Astrocyte of the cerebellum (primary cell): ENCODE results near the gene CREM.
"Not testable (repeated sequence)": the region's sequence is repeated elsewhere in the genome, so short reads cannot be mapped to it uniquely, and the experiment has no call there.

Experiments
- DNase-seq: peaks from one replicate; pipeline ENCODE4 v3.0.0-alpha.2; 2011; ENCODE audit warnings: low read depth
- H3K4me3 ChIP-seq: 2 replicates; pipeline ENCODE4 v1.5.1; 2011; ENCODE audit warnings: mild to moderate bottlenecking, low read depth, low read length, moderate library complexity
- in situ Hi-C: cut with HindIII; loops from 2 replicates; pipeline ENCODE4 v1.10.0; 2017; ENCODE audit warnings: low sequenced_read_pairs
- TF ChIP-seq, protein P1 (sequence below): IDR thresholded peaks from 2 replicates; pipeline ENCODE4 v1.5.1; 2012; ENCODE audit warnings: low read length, low read depth, moderate library complexity, mild to moderate bottlenecking; ENCODE audit errors: missing control alignments

Gene CREM

GRCh38 chr10:35212856-35213255 lies 86.2 kb downstream of the CREM start:
- no peak for DNase-seq
- in situ Hi-C loops: no loop called here
- TF ChIP-seq, protein P1, sequence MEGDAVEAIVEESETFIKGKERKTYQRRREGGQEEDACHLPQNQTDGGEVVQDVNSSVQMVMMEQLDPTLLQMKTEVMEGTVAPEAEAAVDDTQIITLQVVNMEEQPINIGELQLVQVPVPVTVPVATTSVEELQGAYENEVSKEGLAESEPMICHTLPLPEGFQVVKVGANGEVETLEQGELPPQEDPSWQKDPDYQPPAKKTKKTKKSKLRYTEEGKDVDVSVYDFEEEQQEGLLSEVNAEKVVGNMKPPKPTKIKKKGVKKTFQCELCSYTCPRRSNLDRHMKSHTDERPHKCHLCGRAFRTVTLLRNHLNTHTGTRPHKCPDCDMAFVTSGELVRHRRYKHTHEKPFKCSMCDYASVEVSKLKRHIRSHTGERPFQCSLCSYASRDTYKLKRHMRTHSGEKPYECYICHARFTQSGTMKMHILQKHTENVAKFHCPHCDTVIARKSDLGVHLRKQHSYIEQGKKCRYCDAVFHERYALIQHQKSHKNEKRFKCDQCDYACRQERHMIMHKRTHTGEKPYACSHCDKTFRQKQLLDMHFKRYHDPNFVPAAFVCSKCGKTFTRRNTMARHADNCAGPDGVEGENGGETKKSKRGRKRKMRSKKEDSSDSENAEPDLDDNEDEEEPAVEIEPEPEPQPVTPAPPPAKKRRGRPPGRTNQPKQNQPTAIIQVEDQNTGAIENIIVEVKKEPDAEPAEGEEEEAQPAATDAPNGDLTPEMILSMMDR: no peak
- no peak overlapping the region for H3K4me3 ChIP-seq

GRCh38 chr10:35213699-35214098 lies 87.1 kb downstream of the CREM start:
- in situ Hi-C loops: no loop called here
- no peak overlapping the region for H3K4me3 ChIP-seq
- DNase-seq: no peak
- TF ChIP-seq, protein P1: no peak

DNA sequence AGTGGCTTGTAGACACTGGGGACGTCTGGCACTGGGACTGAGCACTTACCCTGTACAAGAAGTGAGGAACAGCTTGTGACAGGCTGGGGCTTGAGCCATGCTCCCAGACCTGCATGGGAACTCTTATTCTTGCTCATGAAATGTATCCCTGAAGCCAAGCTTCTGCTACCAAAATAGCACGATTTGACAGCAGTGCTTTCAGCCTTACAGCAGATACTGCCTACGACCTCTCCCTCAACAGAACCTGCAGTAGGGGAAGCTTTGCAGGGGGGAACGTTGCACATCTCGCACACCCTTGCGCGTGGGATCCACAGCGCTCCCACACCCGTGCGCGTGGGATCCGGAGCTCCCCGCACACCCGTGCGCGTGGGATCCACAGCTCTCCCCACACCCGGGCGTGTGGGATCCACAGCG lies 88.0 kb downstream of the CREM start:
- DNase-seq: no peak
- TF ChIP-seq, protein P1: no peak
- no peak overlapping the region for H3K4me3 ChIP-seq
- in situ Hi-C loops: no loop called here

GRCh38 chr10:35215107-35215506 lies 88.5 kb downstream of the CREM start:
- no peak for DNase-seq
- no peak overlapping the region for H3K4me3 ChIP-seq
- in situ Hi-C loops: no loop called here
- TF ChIP-seq, protein P1: no peak

GRCh38 chr10:35216303-35216905 lies 89.8 kb downstream of the CREM start:
- H3K4me3 ChIP-seq: no peak overlapping the region
- in situ Hi-C loops: no loop called here
- no peak for DNase-seq
- TF ChIP-seq, protein P1: no peak

GRCh38 chr10:35216956-35217355 lies 90.3 kb downstream of the CREM start:
- DNase-seq, in situ Hi-C loops, H3K4me3 ChIP-seq: not testable (repeated sequence)

DNA sequence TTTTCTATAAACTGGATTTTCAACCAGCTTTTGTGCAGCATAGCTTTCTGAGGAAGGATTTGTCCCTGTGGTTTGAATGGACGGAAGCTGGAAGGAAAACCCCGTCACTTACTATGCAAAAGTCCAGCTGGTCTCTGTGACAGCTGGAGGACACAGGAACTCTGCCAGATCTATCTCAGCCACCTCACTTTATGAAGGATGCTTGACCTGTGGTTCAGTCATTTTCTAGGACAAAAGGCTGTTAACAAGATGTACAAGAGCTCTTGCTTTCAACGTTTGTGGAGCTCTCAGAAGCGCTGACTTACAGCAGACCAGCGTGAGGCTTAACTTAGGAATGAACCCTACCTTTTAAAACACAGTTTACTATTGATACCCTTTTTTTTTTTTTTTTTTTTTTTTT lies 90.8 kb downstream of the CREM start:
- no peak for DNase-seq
- in situ Hi-C loops: no loop called here
- TF ChIP-seq, protein P1: no peak
- no peak overlapping the region for H3K4me3 ChIP-seq
